Suprapubic skin (tissue), 4 donors: Measurements from ENCODE around the gene PCBP4.

Source experiments
- CTCF ChIP-seq, 2 donors: fragments of 200-600 bp in 1 of 2; fragments of 450-650 bp in 1 of 2; sonication (generic) in 1 of 2; IDR thresholded peaks; one replicate each; pipeline ENCODE4 v1.5.1; 2016 to 2019; ENCODE audit warnings: antibody characterized with exemption in 2 of 2, mild to moderate bottlenecking in 1 of 2, moderate library complexity in 1 of 2
- EP300 ChIP-seq: sonication (generic); formaldehyde crosslinking; IDR thresholded peaks from one replicate; pipeline ENCODE4 v1.6.1; 2017; ENCODE audit warnings: antibody characterized with exemption
- POLR2A ChIP-seq, 2 donors: fragments of 450-650 bp; IDR thresholded peaks; one replicate each; pipeline ENCODE4 v1.6.1; 2017; ENCODE audit warnings: antibody characterized with exemption in 2 of 2, mild to moderate bottlenecking in 2 of 2, moderate library complexity in 2 of 2
- POLR2AphosphoS5 ChIP-seq, 3 donors: sonication (generic); formaldehyde crosslinking; IDR thresholded peaks; one replicate each; pipeline ENCODE4 v1.6.1; 2017; ENCODE audit warnings: antibody characterized with exemption in 3 of 3

GRCh38 chr3:51937014-51937413 lies 30.2 kb downstream of the PCBP4 start:
- TF ChIP-seq CTCF (IDR thresholded peaks at IDR 0.05) (no peak), EP300 (no peak), POLR2A (IDR thresholded peaks at IDR 0.05) (no peak), POLR2AphosphoS5 (IDR thresholded peaks at IDR 0.05) (no peak)
